ENCODE results near the gene CDC42BPG. TPM values are rescaled to one million over a fixed set of nuclear protein-coding genes. Genes with fewer than 3 reads are reported as not detected.

Gene CDC42BPG
- total RNA-seq, 1 donor from 2014 or later, result 21.1 TPM

GRCh38 chr11:64838600-64839334, 5.7 kb downstream of the CDC42BPG start:
- Mint-ChIP-seq H3K36me3 (ENCODE audit: insufficient read depth) (peaks cover 3% of the 10 kb centered on the region), H3K4me3 (ENCODE audit: low read depth) (no peak overlapping the region), H3K4me1 (ENCODE audit: low read depth) (peaks cover 17% of the 10 kb centered on the region), H3K27me3 (no peaks in the 10 kb centered on the region), H3K27ac (no peak overlapping the region), H3K9me3 (ENCODE audit: low read depth) (no peaks in the 10 kb centered on the region)
- no peak for DNase-seq (ENCODE audit: low spot score, unreplicated experiment)
- no peak for TF ChIP-seq CTCF (IDR thresholded peaks at IDR 0.05; ENCODE audit: unreplicated experiment)

- Mint-ChIP-seq H3K27me3 (no peaks in the 10 kb centered on the region), H3K4me1 (ENCODE audit: low read depth) (peaks cover 10% of the 10 kb centered on the region), H3K36me3 (ENCODE audit: insufficient read depth) (peaks cover 3% of the 10 kb centered on the region), H3K27ac (no peak overlapping the region), H3K4me3 (ENCODE audit: low read depth) (no peak overlapping the region), H3K9me3 (ENCODE audit: low read depth) (no peaks in the 10 kb centered on the region)
- TF ChIP-seq CTCF (IDR thresholded peaks at IDR 0.05; ENCODE audit: unreplicated experiment), result no peak
- DNase-seq (ENCODE audit: low spot score, unreplicated experiment), result no peak
These were observed 6.5 kb downstream of the CDC42BPG start for GRCh38 chr11:64837887-64838351.

- no peak for DNase-seq (ENCODE audit: low spot score, unreplicated experiment)
These were observed 7.9 kb downstream of the CDC42BPG start for GRCh38 chr11:64836448-64837072.

GRCh38 chr11:64835616-64836447, 8.6 kb downstream of the CDC42BPG start:
- H3K36me3 Mint-ChIP-seq (ENCODE audit: insufficient read depth), result peaks cover 4% of the 10 kb centered on the region
- H3K27me3 Mint-ChIP-seq, result no peaks in the 10 kb centered on the region
- TF ChIP-seq CTCF (IDR thresholded peaks at IDR 0.05; ENCODE audit: unreplicated experiment), result no peak
- no peaks in the 10 kb centered on the region for H3K9me3 Mint-ChIP-seq (ENCODE audit: low read depth)
- no peak overlapping the region for H3K4me3 Mint-ChIP-seq (ENCODE audit: low read depth)
- no peak for DNase-seq (ENCODE audit: low spot score, unreplicated experiment)
- H3K4me1 Mint-ChIP-seq (ENCODE audit: low read depth), result no peaks in the 10 kb centered on the region
- H3K27ac Mint-ChIP-seq, result no peak overlapping the region

More at GRCh38 chr11:64836448-64837072, 7.9 kb downstream of the CDC42BPG start:
- Mint-ChIP-seq H3K9me3 (ENCODE audit: low read depth) (no peaks in the 10 kb centered on the region), H3K27me3 (no peaks in the 10 kb centered on the region), H3K36me3 (ENCODE audit: insufficient read depth) (peaks cover 5% of the 10 kb centered on the region), H3K4me3 (ENCODE audit: low read depth) (no peak overlapping the region), H3K4me1 (ENCODE audit: low read depth) (peaks cover 1% of the 10 kb centered on the region), H3K27ac (no peak overlapping the region)
- TF ChIP-seq CTCF (IDR thresholded peaks at IDR 0.05; ENCODE audit: unreplicated experiment), result no peak
